GM18498 (cell line): ENCODE data around the gene NTMT1.

Source experiments
- ATAC-seq: cut with Tn5 transposase; IDR thresholded peaks from one replicate; pipeline ENCODE4 v1.9.1; 2021; ENCODE audit warnings: mild to moderate bottlenecking, moderate library complexity; ENCODE audit not compliant: unreplicated experiment

The NTMT1 gene

DNA sequence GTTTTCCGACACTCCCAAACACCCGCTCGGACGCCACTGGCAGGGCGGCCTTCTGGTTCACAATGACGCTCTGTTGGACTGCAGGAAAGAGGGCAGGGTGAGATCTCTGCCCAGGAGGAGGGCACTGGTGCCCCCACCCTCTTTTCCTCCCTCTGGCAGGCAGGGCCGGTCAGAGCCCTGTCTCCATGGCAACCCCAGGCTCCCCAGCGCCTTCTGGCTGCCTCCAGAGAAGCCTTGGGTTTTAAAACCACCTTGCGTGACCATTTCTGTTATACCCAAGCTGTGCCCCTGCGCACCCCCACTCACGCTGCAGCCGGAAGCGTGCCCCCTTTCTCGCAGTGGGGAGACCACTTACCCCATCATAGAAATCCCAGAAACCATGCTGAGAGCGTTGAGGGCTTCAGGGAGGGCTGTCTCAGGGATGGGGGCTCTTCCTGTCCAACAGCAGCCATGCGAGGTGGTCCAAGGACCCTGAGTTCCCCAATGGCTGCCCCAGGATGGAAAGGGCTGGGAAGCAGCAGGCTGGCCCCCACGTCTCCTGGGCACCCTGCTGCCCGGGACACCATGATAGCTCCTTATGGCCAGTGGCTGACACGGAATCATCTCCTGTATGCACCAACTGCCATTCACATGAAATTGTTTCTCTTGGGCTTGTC lies 12.3 kb upstream of the NTMT1 start:
- ATAC-seq, result no peak

DNA sequence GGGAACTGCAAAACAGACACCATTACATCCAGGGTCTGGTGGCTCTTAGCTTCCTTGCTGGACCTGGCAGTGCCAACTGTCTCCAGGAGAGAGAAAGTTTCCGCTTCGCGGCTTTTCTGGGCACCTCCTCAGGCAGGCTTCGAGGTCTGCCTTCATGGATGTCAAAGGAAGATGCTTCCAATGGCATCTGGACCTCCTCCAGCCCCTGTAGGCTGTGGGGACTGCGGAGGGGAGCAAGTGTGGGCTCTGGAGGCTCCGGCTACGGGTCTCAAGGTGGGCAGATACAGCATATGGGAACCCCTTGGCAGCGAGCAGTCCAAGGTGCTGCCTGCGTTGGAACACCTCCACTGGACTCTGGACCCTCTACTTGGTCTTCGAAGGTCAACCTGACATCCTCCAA lies 11.0 kb upstream of the NTMT1 start:
- no peak for ATAC-seq

DNA sequence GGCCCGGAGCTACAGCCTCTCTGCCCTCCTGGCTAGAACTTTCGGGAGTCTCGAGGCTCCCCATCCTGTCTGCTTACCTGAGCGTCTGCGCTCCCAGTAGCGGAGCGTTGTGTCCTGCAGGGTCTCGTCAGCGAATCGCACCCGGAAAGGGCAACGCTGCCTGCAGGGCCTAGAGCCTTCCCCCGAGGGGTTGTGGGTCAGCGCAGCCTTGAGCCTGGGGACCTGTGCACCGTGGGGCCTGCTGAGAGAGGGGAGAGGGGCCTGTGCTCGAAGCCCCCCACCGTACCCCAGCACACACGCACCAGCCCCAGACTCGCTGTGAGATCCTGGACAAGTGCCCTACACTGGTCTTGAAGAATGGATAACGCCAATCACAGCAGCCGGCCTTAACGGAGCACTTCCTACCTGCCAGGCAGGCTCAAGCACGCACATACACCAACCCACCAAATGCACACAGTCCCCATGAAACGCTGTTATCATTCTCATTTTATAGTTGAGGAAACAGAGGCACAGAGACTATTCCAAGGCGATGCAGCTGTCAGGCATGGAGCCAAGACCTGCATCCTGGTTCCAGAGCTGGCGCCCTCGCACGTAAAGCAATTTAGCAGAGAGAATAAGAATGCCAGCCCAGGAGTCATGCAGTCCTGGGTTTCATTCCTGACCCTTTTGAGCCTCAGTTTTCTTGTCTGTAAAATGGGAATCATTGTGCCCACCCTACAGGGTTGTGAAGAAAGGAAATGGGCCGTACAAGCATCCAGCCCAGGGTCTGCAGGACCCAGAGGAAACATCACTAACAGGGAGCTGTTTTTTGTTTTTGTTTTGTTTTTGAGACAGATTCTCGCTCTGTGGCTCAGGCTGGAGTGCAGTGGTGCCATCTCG lies 10.3 kb upstream of the NTMT1 start:
- ATAC-seq, result no peak

DNA sequence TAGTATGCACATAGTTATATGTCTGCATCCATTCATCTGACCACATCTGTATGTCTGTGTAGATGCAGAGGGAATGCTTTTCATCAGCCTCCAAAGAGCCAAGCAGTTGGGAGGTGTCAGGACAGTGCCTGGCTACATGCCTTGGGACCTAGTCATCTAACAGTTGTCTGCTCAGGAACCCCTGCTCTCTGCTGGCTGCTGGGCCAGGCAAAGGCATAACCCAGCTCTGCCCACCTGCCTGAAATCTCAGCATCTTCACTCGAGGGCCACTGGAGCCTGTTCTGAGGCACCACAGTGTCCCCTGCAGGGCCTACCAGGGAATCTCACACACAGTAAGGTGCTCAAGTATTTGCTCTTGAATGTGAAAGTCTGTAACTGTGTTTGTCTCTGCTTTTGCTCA lies 8.8 kb upstream of the NTMT1 start:
- no peak for ATAC-seq

DNA sequence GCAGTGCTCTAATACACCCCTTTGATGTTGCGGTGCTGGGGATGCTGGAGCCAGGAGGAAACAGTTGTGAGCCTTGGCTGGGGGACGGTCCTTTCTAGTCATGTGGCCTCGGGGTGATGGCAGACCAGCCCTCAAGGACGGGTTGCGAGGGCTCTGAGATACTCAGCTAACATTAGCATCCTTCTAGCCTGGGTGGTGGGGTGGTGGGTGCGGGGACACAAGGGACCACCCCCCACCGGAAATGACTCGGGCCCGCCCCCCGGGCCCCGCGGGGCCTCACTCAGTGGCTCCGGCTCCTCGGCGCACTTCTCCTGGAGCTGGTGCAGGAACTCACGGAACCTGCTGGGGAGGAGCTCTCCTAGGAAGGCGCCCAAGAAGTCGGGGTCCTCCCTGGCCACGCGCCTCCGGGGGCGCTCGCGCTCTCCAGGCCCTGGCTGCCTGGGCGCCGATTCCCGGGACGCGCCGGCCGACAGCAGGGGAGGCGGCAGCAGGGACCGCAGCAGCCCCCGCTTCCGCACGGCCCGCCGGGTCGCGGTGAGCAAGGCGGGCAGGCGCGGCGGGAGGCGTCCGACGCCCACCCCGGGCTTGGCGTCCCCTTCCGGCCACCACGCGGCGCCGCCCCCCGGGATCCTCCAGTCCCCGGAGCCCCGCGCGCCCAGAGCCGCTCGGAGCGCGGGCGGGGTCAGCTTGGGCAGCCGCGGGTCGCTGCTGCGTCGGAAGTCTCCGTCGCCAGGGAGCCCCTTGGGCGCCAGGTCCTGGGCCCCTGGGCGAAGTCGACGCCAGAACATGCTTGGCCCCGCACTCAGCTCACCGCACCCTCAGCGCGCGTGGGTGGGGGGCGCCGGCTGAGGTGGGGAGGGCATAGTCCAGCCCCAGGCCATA lies 5.9 kb upstream of the NTMT1 start:
- ATAC-seq, result no peak

DNA sequence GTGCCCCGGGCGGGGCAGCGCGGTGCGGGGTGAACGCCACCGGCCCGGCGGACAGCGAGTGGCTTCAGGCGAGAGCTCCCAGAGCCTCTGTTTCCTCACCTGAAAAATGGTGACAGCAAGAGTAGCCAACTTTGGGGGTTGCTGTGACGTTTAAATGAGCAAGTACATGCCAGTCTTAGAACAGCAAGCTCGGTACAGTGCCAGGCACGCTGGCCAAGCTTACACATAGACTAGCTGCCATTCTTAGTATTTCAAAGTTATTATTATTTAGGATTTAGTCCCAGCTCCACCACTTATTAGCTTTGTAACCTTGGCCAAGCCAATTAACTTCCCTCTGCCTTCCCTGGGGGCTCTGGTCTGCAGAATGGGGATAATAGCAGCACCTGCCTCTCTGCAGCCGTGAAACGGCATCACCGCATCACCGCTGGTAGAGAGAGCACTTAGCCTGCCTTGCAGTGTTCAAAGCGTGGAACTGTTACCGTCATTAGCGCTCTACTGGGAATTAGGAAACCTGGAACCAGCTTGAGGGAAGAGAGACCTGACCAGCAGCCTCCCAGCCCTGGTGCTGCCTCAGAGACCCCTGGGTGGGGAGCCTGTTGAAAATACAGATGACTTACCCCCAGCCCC lies 5.2 kb upstream of the NTMT1 start, which contains the start of gene C9orf50:
TSS of gene C9orf50 (minus strand) at position 433 of the 627 bp plus-strand sequence. CDS start 527 bp downstream, outside the sequence.
- no peak for ATAC-seq

DNA sequence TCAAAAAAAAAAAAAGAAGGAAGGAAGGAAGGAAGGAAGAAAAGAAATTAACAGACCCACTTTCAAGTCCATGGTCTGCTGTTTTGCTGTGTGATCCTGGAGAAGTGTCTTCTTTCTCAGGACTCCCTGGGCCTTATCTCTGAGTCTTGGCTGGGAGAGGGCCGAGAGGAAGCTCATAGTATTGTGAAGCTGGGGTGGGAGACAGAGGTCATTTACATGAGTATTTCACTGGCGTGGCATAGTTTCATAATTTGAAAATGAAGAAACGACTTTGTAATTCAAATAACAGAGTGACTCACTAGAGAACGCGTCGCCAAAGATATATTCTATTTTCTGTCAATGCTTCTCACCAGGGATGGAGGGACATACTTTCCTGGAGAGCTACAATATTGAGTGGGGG lies 2.6 kb upstream of the NTMT1 start:
- ATAC-seq, result no peak

DNA sequence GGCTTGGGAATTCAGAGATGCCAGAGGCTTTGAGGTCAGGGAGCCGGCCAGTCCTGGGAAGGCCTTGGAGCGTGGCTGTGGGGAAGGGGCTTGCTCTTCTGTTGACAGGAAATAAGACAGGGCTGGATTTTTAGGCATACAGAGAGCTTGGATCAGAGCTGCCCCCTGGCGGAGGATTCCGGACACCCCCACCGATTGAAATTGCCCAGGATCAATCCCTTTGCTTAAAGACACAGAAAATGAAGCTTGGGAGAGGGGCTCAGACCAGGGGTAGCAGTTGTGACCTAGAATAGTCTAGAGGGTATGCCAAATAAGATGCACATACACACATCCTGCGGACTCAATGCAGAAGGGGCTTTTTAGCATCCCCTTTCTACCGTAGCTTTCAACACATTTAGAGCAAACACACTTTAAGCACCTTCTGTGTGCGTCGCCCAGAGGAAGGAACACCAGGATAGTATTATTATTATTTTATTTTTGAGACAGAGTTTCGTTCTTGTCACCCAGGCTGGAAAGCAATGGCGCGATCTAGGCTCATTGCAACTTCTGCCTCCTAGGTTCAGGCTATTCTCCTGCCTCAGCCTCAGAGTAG lies 1.7 kb upstream of the NTMT1 start:
- no peak for ATAC-seq

DNA sequence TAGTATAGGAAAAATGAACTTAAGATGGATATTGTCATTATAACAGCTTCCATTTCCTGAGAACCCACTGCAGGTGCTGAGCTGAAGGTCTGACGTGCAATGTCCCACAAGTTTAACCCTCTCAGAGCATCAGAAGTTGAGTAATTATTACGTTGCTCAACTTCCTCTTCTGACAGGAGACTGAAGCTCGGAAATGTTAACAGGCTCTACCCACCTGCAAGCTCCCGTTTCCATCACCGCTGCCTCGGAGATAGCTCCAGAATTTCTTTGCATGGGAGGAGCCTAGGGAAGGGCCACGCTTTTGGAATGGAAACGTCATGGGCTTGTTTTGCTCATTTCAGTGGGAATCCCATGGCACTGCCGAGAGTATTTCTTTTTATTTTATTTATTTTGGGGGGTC lies 1.0 kb upstream of the NTMT1 start:
- no peak for ATAC-seq

DNA sequence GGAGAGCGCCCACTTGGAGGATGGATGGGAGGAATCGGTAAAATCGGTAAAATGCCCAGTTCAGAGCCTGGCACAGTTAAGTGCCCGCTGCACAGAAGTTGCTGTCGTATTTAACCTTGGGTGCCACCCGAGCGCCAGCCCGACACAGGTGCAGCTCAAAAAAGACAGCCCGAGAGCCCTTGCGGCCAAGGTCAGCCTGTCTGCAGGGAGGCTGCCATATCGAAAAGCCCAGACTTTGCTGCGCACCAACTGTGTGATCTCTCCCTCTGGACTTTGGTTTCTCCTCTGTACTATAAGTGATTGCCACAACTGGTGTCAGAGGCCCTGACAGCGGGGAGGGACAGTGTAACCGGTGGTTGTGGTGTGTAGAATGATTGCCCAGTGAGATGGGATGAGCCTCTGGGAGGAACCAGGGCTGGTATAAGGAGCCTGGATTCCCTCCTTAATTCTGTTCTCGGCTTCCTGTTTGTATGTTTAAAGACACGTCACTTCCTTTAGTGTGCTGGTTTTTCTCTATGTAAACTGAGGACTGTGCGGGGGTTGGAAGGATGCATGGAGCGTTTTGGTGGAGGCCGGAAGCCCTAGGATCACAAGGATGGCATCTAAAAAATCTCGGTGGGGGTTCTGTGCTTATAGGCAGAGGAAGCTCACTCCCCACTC lies 792 bp downstream of the NTMT1 start:
- ATAC-seq, result peak; percentile 24

DNA sequence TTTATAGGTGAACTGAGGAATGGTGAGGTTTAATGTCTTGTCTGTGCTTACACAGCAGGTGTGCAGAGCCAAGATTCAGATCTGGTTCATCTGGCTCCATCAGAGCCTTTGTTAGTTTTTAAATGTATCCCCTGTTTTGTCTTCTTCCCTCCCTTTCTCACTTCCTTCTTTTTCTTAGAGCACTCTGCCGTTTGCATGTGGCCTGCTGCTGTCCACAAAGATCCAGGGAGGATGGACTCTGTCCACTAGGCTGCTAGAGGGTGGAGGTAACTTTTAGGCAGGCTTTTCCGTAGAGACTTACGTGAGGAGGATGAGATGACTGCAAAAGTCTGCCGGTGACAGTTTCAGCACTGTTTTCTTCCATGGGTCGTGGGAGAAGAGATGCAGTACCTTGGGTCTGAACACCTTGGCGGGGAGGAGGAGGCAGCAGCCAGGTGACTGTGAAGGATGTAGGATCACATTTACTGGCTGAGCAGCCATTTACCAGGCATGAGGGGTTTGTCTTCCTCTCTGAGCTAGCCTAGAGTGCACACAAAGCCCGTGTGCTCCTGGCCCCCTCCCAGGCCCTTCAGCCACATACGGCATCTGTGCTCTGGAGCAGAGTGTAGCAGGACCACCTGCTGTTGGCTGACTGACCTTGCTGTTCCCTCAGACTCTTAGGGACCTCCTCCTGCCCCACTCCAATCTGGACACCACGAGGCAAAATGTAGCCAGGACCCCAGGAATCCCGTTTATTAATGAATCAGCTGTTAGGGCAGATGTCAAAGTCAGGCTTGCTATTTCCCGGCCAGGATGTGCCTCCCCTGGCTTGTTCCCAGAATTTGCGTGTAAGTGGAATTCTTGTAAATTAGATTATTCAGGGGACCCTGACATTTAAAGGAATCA lies 1.8 kb downstream of the NTMT1 start:
- ATAC-seq, result no peak

DNA sequence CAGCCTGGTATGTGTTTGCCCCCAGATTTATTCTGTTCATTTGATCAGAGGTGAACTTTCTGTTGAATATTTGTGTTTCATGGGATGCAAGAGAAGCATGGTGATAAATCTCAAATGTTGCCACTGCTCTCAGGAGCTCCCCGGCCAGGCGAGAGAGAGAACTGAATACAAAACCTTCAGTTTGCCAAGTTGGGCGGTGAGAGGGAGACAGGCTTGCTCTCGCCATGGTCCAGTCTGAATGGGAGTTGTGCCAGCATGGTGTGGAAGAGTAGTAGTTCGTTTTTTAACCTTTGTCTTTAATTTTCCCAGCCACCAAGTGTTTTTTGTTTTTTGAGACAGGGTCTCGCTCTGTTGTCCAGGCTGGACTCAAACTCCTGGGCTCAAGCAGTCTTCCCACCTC lies 2.7 kb downstream of the NTMT1 start:
- no peak for ATAC-seq

DNA sequence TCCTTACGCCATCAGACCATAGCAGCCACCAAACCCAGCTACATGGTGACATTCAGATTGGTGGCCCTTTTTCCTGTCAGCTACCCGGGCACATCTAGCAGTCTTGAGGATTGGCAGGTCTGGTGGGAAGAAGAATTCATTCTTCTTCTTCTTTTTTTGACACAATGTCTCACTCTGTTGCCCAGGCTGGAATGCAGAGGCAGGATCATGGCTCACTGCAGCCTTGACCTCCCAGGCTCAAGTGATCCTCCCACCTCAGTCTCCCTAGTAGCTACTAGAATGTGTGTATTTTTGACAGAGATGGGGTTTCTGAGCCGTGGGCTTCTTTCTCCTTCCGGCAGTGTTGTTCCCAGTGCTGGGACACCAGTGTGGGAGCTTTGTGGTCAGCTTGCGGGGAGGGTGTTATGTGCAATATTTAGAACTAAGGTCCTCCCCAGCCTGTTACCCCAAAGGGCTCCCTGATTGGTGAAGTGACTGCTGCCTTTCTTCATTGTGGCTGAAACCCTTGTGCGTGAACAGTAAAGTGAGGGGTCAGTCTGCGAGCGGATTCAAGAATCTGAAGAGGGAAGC lies 3.4 kb downstream of the NTMT1 start:
- no peak for ATAC-seq

DNA sequence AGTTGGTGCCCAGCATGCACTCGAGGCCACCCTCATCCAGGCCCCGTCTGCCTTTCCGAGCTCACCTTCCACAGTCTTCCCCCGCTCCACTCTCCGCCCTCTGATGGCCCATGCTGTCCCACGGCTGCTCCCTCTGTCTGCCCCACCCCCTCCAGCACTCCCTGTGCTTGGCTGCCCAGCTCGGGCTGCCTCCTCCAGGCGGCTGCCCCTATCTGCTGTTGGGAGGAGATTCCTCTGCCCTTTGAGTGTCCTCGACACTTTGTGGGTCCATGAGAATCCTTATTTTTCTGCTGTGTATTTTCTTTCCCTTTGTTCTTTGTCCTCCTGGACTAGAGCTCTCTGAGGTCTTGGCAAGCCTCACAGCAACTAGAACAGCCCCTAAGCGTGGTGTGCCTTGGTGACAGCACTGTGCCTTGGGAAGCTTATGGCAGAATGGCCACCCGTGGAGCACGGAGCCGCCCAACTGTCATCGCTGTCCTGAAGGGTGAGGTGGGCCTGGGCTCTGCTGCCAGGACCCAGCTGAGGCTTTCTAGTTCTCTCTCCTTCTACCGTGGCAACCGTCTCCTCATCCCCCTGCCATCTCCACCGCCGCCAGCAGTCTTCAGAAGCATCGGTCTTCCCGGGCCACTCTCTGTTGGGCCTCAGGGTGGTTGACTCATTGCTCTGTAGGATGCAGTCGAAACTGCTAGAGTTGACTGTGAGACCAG lies 5.2 kb downstream of the NTMT1 start:
- no peak for ATAC-seq

DNA sequence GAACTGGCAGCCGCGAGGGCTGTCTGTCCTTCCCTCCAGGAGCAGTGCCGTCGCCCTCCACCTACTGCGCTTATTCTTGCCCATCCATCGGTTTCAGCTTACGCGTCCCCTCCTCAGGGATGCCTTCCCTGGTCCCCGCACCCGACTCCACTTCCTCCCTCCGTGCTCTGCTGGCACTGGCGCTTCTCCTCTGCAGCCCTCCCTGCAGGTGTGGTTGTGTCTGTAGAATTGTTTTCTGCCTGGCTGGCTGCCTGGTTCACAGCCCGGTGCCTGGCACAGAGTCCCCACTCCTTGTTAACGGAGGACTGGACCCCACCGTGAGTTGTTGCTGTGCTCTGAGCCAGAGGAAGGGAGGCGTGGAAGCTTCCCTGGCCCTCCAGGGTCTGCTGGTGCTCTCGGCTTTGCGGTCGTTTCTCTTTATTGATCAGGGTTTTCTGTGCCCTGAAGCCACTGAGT lies 5.7 kb downstream of the NTMT1 start:
- ATAC-seq, result no peak

DNA sequence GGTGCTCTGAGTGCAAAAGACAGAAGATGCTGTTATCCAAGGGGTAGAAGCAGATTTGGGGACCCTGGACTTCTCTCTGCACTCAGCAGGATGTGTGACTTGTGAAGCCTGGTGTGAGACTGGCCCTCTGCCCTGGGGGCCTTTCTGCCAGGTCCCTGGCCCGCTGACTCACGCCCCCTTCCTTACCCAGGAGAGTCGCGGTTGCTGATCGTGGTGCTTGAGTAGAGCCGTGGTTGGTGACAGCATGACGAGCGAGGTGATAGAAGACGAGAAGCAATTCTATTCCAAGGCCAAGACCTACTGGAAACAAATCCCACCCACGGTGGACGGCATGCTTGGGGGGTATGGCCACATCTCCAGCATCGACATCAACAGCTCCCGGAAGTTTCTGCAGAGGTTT lies 6.5 kb downstream of the NTMT1 start:
- ATAC-seq, result no peak

DNA sequence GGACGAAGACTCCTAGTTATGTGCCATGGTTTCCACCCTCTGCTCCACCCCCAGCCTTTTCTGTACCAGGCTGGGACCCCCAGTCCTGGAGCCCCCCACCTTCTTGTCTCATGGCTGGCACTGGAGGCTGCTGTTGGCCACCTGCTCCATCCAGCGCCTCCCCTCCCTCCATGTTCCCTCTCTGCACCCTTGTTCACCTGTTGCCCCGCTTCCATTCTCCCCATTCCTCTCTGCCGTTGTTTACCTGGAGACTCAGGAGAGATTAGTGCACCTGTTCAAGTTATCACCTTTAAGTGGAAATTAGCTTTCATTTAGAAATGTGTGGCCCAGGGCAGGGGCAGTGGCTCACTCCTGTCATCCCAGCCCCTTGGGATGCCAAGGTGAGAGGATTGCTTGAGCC lies 7.2 kb downstream of the NTMT1 start:
- ATAC-seq, result no peak

DNA sequence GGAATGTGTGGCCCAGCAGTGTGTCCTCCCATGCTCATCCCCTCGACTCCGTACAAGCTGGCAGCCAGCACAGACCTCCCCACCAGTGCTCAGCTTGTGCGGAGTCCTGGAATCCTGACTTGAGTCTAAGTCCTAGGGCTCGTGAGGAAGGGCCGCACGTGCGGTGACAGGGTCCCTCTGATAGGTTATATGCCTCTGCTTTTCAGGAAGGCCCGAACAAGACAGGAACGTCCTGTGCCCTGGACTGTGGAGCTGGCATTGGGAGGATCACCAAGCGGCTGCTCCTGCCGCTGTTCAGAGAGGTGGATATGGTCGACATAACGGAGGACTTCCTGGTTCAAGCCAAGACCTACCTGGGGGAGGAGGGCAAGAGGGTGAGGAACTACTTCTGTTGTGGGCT lies 7.9 kb downstream of the NTMT1 start:
- no peak for ATAC-seq
